Trophoblast cell (in vitro differentiated cells and primary cell): ENCODE data around the gene MRPS9. TPM values are rescaled to one million over a fixed set of nuclear protein-coding genes. Genes with fewer than 3 reads are reported as not detected.

ENCODE experiments used
- DNase-seq, 2 donors: peaks; one replicate each; pipeline ENCODE4 v3.0.0-alpha.2; 2016
- H2AFZ ChIP-seq: 2 replicates; pipeline ENCODE4 v1.6.1; 2013; ENCODE audit warnings: low read length, moderate library complexity, mild to moderate bottlenecking; ENCODE audit not compliant: insufficient read depth, poor library complexity
- H2AK5ac ChIP-seq: 2 replicates; pipeline ENCODE4 v1.6.1; 2013; ENCODE audit warnings: mild to moderate bottlenecking, low read length
- H2BK120ac ChIP-seq: 2 replicates; pipeline ENCODE4 v1.6.1; 2013; ENCODE audit warnings: low read length, mild to moderate bottlenecking, moderate library complexity; ENCODE audit not compliant: insufficient read depth, poor library complexity
- H2BK12ac ChIP-seq: 2 replicates; pipeline ENCODE4 v1.6.1; 2013; ENCODE audit warnings: mild to moderate bottlenecking, low read length, moderate library complexity
- H2BK5ac ChIP-seq: 2 replicates; pipeline ENCODE4 v1.6.1; 2013; ENCODE audit warnings: low read length, low read depth, moderate library complexity, mild to moderate bottlenecking; ENCODE audit not compliant: poor library complexity
- H3K14ac ChIP-seq: 2 replicates; pipeline ENCODE4 v1.6.1; 2013; ENCODE audit warnings: mild to moderate bottlenecking, low read length
- H3K18ac ChIP-seq: 2 replicates; pipeline ENCODE4 v1.6.1; 2013; ENCODE audit warnings: mild to moderate bottlenecking, low read length
- H3K23ac ChIP-seq: 2 replicates; pipeline ENCODE4 v1.6.1; 2013; ENCODE audit warnings: low read length
- H3K27ac ChIP-seq: 2 replicates; pipeline ENCODE4 v1.5.1; 2013; ENCODE audit warnings: low read depth, mild to moderate bottlenecking, inconsistent platforms, low read length, moderate library complexity
- H3K27me3 ChIP-seq: 2 replicates; pipeline ENCODE4 v1.6.1; 2013; ENCODE audit warnings: inconsistent platforms, mild to moderate bottlenecking, low read length, moderate library complexity; ENCODE audit not compliant: insufficient read depth
- H3K36me3 ChIP-seq, 2 experiments: 1 replicate in 1 of 2; 2 replicates in 1 of 2; pipeline ENCODE4 v1.6.1; 2013; ENCODE audit warnings: low read length in 2 of 2, mild to moderate bottlenecking in 2 of 2, moderate library complexity in 1 of 2; ENCODE audit not compliant: insufficient read depth in 2 of 2, control insufficient read depth in 1 of 2
- H3K4ac ChIP-seq: 2 replicates; pipeline ENCODE4 v1.6.1; 2013; ENCODE audit warnings: low read depth, mild to moderate bottlenecking, low read length, moderate library complexity
- H3K4me1 ChIP-seq, 2 experiments: 1 replicate in 1 of 2; 2 replicates in 1 of 2; pipeline ENCODE4 v1.6.1; 2013; ENCODE audit warnings: low read length in 2 of 2, mild to moderate bottlenecking in 2 of 2, moderate library complexity in 1 of 2; ENCODE audit not compliant: insufficient read depth in 2 of 2, control insufficient read depth in 1 of 2
- H3K4me2 ChIP-seq: 2 replicates; pipeline ENCODE4 v1.6.1; 2013; ENCODE audit warnings: inconsistent platforms, mild to moderate bottlenecking, low read length, moderate library complexity
- H3K4me3 ChIP-seq: 2 replicates; pipeline ENCODE4 v1.5.1; 2013; ENCODE audit warnings: mild to moderate bottlenecking, low read depth, low read length, inconsistent platforms
- H3K79me1 ChIP-seq: one replicate; pipeline ENCODE4 v1.6.1; 2013; ENCODE audit warnings: low read length
- H3K79me2 ChIP-seq: 2 replicates; pipeline ENCODE4 v1.6.1; 2013; ENCODE audit warnings: low read length, mild to moderate bottlenecking; ENCODE audit not compliant: control insufficient read depth, insufficient read depth, poor library complexity
- H3K9ac ChIP-seq: 2 replicates; pipeline ENCODE4 v1.6.1; 2013; ENCODE audit warnings: mild to moderate bottlenecking, low read length
- H3K9me3 ChIP-seq: 2 replicates; pipeline ENCODE4 v1.6.1; 2013; ENCODE audit warnings: low read depth, mild to moderate bottlenecking, control low read depth, inconsistent platforms, low read length; ENCODE audit not compliant: insufficient read depth
- H4K12ac ChIP-seq: 2 replicates; pipeline ENCODE4 v1.6.1; 2013; ENCODE audit warnings: low read depth, mild to moderate bottlenecking, low read length, moderate library complexity
- H4K8ac ChIP-seq: 2 replicates; pipeline ENCODE4 v1.6.1; 2013; ENCODE audit warnings: low read depth, mild to moderate bottlenecking, low read length, moderate library complexity
- H4K91ac ChIP-seq: one replicate; pipeline ENCODE4 v1.6.1; 2013; ENCODE audit warnings: low read depth, mild to moderate bottlenecking, low read length, moderate library complexity
- WGBS: extraction: QIAGEN DNeasy Blood & Tissue Kit; methylation state at CpG from one replicate; pipeline ENCODE4 v1.1.7; 2013; ENCODE audit warnings: missing lambda C conversion rate; ENCODE audit not compliant: insufficient read length, insufficient coverage; ENCODE audit errors: extremely low coverage; 5-methylcytosine and 5-hydroxymethylcytosine counted together
- polyA plus RNA-seq: library from polyadenylated mRNA; stranded (reverse); fragments of 200-250 nt; gene quantifications from 2 replicates; pipeline ENCODE4 v1.2.3, GENCODE V29; 2013

The MRPS9 gene
- polyA plus RNA-seq: 27.3 and 29.3 TPM in 2 replicates

DNA sequence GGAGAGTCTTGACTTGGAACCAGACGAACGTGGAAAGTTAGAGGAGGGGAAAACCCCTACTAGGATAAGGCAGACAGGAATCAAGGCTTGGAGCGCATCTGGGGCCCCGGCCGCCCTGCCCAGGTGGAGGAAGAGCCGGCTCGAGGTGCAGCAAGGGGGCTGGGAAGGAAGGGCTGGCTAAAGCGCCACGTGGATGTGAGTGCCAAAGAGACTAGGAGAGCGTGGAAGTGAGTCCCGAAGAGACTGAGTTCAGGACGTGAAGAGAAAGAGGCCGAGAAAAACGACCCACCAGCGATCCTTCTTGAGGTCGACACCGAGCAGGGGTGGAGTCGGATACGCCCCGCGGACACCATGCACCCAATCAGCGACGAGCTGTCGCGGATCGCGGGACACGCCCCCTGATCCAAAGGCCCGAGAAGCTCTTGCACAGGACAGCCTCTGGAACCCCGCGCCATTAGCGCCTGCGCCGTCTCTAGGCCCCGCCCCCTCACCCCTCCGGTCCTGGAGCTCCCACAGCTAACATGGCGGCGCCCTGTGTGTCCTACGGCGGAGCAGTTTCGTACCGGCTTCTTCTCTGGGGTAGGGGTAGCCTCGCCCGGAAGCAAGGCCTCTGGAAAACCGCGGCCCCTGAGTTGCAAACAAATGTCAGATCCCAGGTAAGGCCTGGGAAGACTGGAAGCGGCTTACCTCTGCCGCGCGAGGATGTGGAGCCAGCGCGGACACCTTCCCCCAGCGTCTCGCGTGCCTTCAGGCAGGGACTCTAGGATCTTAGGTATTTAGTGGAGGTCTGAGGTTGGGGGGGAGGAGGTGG, at the start of gene MRPS9:
Gene MRPS9, plus strand, starts transcription at position 498 of the 811 bp plus-strand sequence. Its CDS starts 24 bp downstream, at position 522.
- H3K4me1 ChIP-seq: peaks cover 0 to 2% of the 10 kb centered on the region in 2 experiments
- peak within 1 kb of the TSS; percentile 84 for H2BK120ac ChIP-seq
- peak within 1 kb of the TSS; percentile 88 for H3K4ac ChIP-seq
- peaks cover 6% of the 10 kb centered on the region for H3K79me2 ChIP-seq
- peak; percentile 98 to 99 for DNase-seq
- H2BK12ac ChIP-seq: peak within 1 kb of the TSS; percentile 9
- H3K4me2 ChIP-seq: peak within 1 kb of the TSS; percentile 89
- peaks cover 8% of the 10 kb centered on the region for H3K79me1 ChIP-seq
- H2AK5ac ChIP-seq: peak within 1 kb of the TSS; percentile 56
- H3K9me3 ChIP-seq: no peaks in the 10 kb centered on the region
- H3K27ac ChIP-seq: peak within 1 kb of the TSS; percentile 46
- peak within 1 kb of the TSS; percentile 97 for H4K8ac ChIP-seq
- peak within 1 kb of the TSS; percentile 86 for H3K18ac ChIP-seq
- H3K27me3 ChIP-seq: no peaks in the 10 kb centered on the region
- peak within 1 kb of the TSS; percentile 92 for H4K91ac ChIP-seq
- H3K36me3 ChIP-seq: no peaks in the 10 kb centered on the region
- H2AFZ ChIP-seq: peak within 1 kb of the TSS; percentile 95
- peak within 1 kb of the TSS; percentile 94 for H3K14ac ChIP-seq
- no CpG with 5 or more reads among the region's 55 CpGs for WGBS
- no peak within 1 kb of the TSS for H3K23ac ChIP-seq
- peak within 1 kb of the TSS; percentile 71 for H4K12ac ChIP-seq
- H3K9ac ChIP-seq: peak within 1 kb of the TSS; percentile 79
- peak within 1 kb of the TSS; percentile 81 for H2BK5ac ChIP-seq
- peak within 1 kb of the TSS; percentile 85 for H3K4me3 ChIP-seq

DNA sequence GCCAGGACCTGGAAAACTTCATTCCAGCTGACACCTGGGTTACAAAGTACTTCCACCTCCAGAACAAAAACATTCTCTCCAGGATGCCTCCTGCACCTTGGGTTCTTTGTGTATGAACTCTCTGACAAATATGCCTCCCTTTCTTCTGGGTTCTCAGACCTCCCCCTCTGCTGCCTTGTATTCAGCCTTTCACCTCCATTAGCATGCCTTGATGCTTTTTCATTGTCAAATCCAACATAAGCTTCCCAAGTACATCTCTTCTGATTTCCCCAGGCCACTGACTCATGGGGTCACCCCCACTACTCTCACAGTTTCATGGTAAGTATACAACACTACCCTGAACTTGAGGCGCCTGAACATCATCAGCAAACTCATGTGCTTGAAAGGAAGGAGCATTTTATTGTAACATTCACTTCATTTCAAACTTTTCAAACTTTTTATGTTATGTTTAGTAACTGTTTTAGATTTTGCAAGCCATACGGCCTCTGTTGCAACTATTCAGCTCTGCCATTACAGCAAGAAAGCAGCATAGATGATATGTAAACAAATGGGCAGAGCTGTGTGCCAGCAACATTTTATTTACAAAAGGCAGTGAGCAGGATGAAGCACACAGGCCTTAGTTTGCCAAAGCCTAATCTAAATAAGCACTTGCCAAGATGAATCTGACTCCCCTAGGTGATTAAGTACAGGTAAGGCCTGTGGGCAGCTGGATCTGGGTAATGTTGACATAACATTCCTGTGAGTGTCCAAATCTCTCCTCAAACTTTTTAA, 32.5 kb upstream of the MRPS9 start:
- no peak overlapping the region for H2AK5ac ChIP-seq
- H2BK5ac ChIP-seq: no peak overlapping the region
- no peak overlapping the region for H3K4me3 ChIP-seq
- peaks cover 0 to 4% of the 10 kb centered on the region in 2 experiments for H3K4me1 ChIP-seq
- no peak overlapping the region for H3K27ac ChIP-seq
- no peak overlapping the region for H3K14ac ChIP-seq
- no peak overlapping the region for H4K91ac ChIP-seq
- peaks cover 0 to 1% of the 10 kb centered on the region in 2 experiments for H3K36me3 ChIP-seq
- no CpG with 5 or more reads among the region's 2 CpGs for WGBS
- no peaks in the 10 kb centered on the region for H3K79me2 ChIP-seq
- no peak overlapping the region for H2AFZ ChIP-seq
- H3K18ac ChIP-seq: no peak overlapping the region
- no peak overlapping the region for H2BK120ac ChIP-seq
- no peak overlapping the region for H3K23ac ChIP-seq
- H3K9ac ChIP-seq: no peak overlapping the region
- H4K8ac ChIP-seq: no peak overlapping the region
- no peaks in the 10 kb centered on the region for H3K79me1 ChIP-seq
- H3K27me3 ChIP-seq: no peaks in the 10 kb centered on the region
- peaks cover 5% of the 10 kb centered on the region for H3K9me3 ChIP-seq
- H3K4ac ChIP-seq: no peak overlapping the region
- no peak overlapping the region for H4K12ac ChIP-seq
- DNase-seq: peak; percentile 11 to 62
- H3K4me2 ChIP-seq: no peak overlapping the region
- H2BK12ac ChIP-seq: no peak overlapping the region

DNA sequence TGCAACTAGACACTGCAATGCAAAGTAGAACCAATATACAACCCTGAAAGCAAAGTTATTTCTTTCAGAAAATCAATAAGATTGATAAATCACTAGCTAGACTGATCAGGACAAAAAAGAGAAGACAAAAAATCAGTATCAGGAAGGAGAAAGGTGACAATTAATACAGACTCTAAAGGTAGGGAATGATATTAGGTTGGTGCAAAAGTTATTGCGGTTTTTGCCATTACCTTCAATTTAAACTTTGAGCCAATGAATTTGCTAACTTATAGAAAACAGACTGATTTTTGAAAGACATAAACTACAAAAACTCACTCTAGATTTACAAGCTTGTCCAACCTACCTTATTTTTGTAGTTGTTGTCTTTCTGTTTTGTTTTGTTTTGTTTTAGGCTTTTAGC, 30.5 kb upstream of the MRPS9 start:
- no peak overlapping the region for H2AK5ac ChIP-seq
- H2BK12ac ChIP-seq: no peak overlapping the region
- no peak overlapping the region for H3K4ac ChIP-seq
- H3K27ac ChIP-seq: no peak overlapping the region
- H3K9me3 ChIP-seq: peaks cover 2% of the 10 kb centered on the region
- H3K23ac ChIP-seq: no peak overlapping the region
- no peak overlapping the region for H2BK5ac ChIP-seq
- H2BK120ac ChIP-seq: no peak overlapping the region
- H4K12ac ChIP-seq: no peak overlapping the region
- no peaks in the 10 kb centered on the region for H3K79me1 ChIP-seq
- H3K4me1 ChIP-seq: peaks cover 0 to 4% of the 10 kb centered on the region in 2 experiments
- no peak overlapping the region for H3K14ac ChIP-seq
- H3K27me3 ChIP-seq: no peaks in the 10 kb centered on the region
- no peaks in the 10 kb centered on the region for H3K79me2 ChIP-seq
- H3K18ac ChIP-seq: no peak overlapping the region
- peaks cover 0 to 1% of the 10 kb centered on the region in 2 experiments for H3K36me3 ChIP-seq
- no peak overlapping the region for H3K9ac ChIP-seq
- no peak for DNase-seq
- no peak overlapping the region for H2AFZ ChIP-seq
- H4K91ac ChIP-seq: no peak overlapping the region
- no CpG with 5 or more reads among the region's 1 CpG for WGBS
- no peak overlapping the region for H3K4me2 ChIP-seq
- no peak overlapping the region for H3K4me3 ChIP-seq
- H4K8ac ChIP-seq: no peak overlapping the region

DNA sequence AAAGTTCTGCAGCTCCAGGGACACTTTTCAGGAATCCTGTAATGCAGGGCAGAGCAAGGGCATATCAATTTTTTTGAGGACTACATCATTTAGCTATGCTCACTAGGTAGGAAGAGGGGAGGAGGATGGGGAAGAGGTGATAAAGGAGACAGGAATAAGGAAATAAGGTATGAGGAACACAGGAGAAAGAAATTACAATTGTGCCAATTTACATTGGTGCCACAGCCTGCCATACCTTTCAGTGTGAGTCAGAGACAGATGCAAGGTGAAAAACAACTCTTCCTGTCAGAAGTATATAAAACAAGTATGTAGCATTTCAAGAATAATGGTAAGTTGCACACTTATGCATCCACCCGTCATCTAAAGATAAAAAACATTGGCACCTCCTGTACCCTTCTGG, 5.4 kb upstream of the MRPS9 start:
- Histone ChIP-seq H3K23ac (no peak overlapping the region), H2BK120ac (no peak overlapping the region), H2BK12ac (no peak overlapping the region), H3K79me2 (peaks cover under 1% of the 10 kb centered on the region), H3K4me1 (no peaks in the 10 kb centered on the region), H4K12ac (no peak overlapping the region), H2AK5ac (no peak overlapping the region), H4K8ac (no peak overlapping the region), H3K4me3 (no peak overlapping the region), H3K27me3 (no peaks in the 10 kb centered on the region), H3K18ac (no peak overlapping the region), H3K4ac (no peak overlapping the region), H3K79me1 (peaks cover 2% of the 10 kb centered on the region), H3K36me3 (no peaks in the 10 kb centered on the region), H2BK5ac (no peak overlapping the region), H3K9ac (no peak overlapping the region), H3K4me2 (no peak overlapping the region), H2AFZ (no peak overlapping the region), H4K91ac (no peak overlapping the region), H3K14ac (no peak overlapping the region), H3K9me3 (no peaks in the 10 kb centered on the region), H3K27ac (no peak overlapping the region)
- WGBS: no CpG with 5 or more reads among the region's 1 CpG
- DNase-seq: no peak
